ENCODE results near the gene KLHDC1.

GRCh38 chr14:49654511-49654910 lies 38.4 kb upstream of the KLHDC1 start:
- TF ChIP-seq EZH2 (IDR thresholded peaks at IDR 0.05) (no peak), POLR2AphosphoS5 (IDR thresholded peaks at IDR 0.05; ENCODE audit: borderline replicate concordance, low read depth, low read length) (no peak), FOXP2 (optimal IDR thresholded peaks at IDR 0.05; ENCODE audit: control extremely low read depth, extremely low read length, insufficient read depth) (no peak)

All from SK-N-MC (cell line).